ENCODE data around the gene CDK14.

The CDK14 gene

GRCh38 chr7:90772410-90772809, 176.3 kb downstream of the CDK14 start:
- TF ChIP-seq CTCF (IDR thresholded peaks at IDR 0.05; ENCODE audit: low read depth, low read length), result no peak
- no peak overlapping the region for H3K4me3 ChIP-seq (ENCODE audit: low read depth, low read length)
- no peak overlapping the region for H3K27ac ChIP-seq
- no peak for DNase-seq
- no peaks in the 10 kb centered on the region for H3K27me3 ChIP-seq (ENCODE audit: insufficient read depth, low read depth, severe bottlenecking)
- H3K9me3 ChIP-seq (ENCODE audit: severe bottlenecking), result peaks cover 4% of the 10 kb centered on the region
- no peaks in the 10 kb centered on the region; the same call in 1 of the 2 replicates for H3K36me3 ChIP-seq

DNA sequence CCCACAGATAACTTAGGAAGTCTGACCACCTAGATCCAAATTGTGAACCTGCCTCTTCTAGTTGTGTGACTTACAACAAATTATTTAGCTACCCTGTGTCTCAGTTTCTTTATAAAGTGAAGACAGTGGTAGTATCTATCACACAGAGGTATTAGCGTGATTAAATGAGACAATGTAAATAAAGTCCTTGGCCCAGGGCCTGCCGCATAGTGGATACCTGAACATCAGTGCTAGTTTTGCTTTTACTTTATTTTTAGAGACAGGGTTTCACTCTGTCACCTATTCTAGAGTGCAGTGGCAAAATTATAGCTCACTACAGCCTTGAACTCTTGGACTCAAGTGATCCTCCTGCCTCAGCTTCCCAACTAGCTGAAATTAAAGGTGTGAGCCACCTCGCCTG, 177.1 kb downstream of the CDK14 start:
- Histone ChIP-seq H3K27ac (no peak overlapping the region), H3K4me3 (ENCODE audit: low read depth, low read length) (no peak overlapping the region), H3K9me3 (ENCODE audit: severe bottlenecking) (peaks cover 4% of the 10 kb centered on the region), H3K36me3 (no peaks in the 10 kb centered on the region; the same call in 1 of the 2 replicates), H3K27me3 (ENCODE audit: insufficient read depth, low read depth, severe bottlenecking) (no peaks in the 10 kb centered on the region)
- TF ChIP-seq CTCF (IDR thresholded peaks at IDR 0.05; ENCODE audit: low read depth, low read length), result no peak
- no peak for DNase-seq

DNA sequence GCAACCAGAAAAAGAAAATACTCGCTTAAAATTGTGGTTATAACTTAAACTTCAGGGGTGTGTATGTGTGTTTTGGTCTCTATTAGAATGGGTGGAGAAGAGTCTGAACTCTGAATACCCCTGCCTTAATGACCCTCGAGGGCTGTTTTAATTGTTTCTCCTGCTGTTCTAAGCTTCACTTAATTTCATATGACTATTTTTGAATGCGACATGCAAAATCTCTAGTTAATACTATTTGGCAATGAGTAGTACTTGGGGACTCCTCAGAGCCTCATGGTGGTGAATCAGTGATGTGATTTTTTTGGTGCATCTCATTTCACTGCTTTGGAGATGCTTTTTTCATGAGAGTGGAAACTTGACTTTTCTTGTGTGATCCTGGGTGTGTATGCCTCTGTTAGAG, 178.6 kb downstream of the CDK14 start:
- no peaks in the 10 kb centered on the region; the same call in 1 of the 2 replicates for H3K36me3 ChIP-seq
- no peak overlapping the region for H3K27ac ChIP-seq
- no peak overlapping the region for H3K4me3 ChIP-seq (ENCODE audit: low read depth, low read length)
- no peak for TF ChIP-seq CTCF (IDR thresholded peaks at IDR 0.05; ENCODE audit: low read depth, low read length)
- H3K27me3 ChIP-seq (ENCODE audit: insufficient read depth, low read depth, severe bottlenecking), result no peaks in the 10 kb centered on the region
- peaks cover 4% of the 10 kb centered on the region for H3K9me3 ChIP-seq (ENCODE audit: severe bottlenecking)
- no peak for DNase-seq

- TF ChIP-seq CTCF (IDR thresholded peaks at IDR 0.05; ENCODE audit: low read depth, low read length), result no peak
- Histone ChIP-seq H3K27me3 (ENCODE audit: insufficient read depth, low read depth, severe bottlenecking) (no peaks in the 10 kb centered on the region), H3K27ac (no peak overlapping the region), H3K36me3 (no peaks in the 10 kb centered on the region; the same call in 1 of the 2 replicates), H3K4me3 (ENCODE audit: low read depth, low read length) (no peak overlapping the region), H3K9me3 (ENCODE audit: severe bottlenecking) (peaks cover 4% of the 10 kb centered on the region)
- DNase-seq, result no peak
Observed at GRCh38 chr7:90775383-90775965, 179.4 kb downstream of the CDK14 start.

- Histone ChIP-seq H3K36me3 (no peaks in the 10 kb centered on the region), H3K27me3 (ENCODE audit: insufficient read depth, low read depth, severe bottlenecking) (no peaks in the 10 kb centered on the region), H3K9me3 (ENCODE audit: severe bottlenecking) (no peaks in the 10 kb centered on the region), H3K4me3 (ENCODE audit: low read depth, low read length) (no peak overlapping the region), H3K27ac (no peak overlapping the region)
- no peak for TF ChIP-seq CTCF (IDR thresholded peaks at IDR 0.05; ENCODE audit: low read depth, low read length)
- no peak for DNase-seq
Observed at GRCh38 chr7:90777041-90777440, 180.9 kb downstream of the CDK14 start.

DNA sequence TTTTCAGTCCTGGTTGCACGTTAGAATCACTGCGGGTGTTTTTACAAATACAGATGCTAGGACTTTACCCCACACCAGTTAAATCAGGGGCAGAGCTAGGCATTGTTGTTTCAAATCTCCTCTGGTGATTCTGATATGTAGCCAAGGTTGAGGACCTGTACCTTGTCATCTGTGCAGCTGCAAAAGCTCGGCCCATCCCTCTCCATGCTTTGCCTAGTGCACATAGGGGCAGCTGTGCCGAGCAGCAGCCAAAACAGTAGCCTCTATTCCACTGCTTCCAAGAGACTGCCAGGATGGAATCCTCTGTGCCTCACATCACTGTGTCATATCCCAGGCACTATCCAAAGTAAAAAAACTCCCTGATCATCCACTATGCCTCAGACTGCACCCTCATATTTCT, 181.3 kb downstream of the CDK14 start:
- TF ChIP-seq CTCF (IDR thresholded peaks at IDR 0.05; ENCODE audit: low read depth, low read length), result no peak
- Histone ChIP-seq H3K27ac (no peak overlapping the region), H3K36me3 (no peaks in the 10 kb centered on the region), H3K4me3 (ENCODE audit: low read depth, low read length) (no peak overlapping the region), H3K9me3 (ENCODE audit: severe bottlenecking) (no peaks in the 10 kb centered on the region), H3K27me3 (ENCODE audit: insufficient read depth, low read depth, severe bottlenecking) (no peaks in the 10 kb centered on the region)
- no peak for DNase-seq
